Stimulated activated CD8-positive, alpha-beta memory T cell treated with anti-CD3 and anti-CD28 coated beads, Interleukin-12 subunit alpha, Interleukin-12 subunit beta, amount 100 ng/mL, for 1 hour (primary cell): ENCODE measurements around the gene DIP2B.
"Not testable (repeated sequence)": the region's sequence is repeated elsewhere in the genome, so short reads cannot be mapped to it uniquely, and the experiment has no call there.

ENCODE experiments used
- DNase-seq: peaks from one replicate; pipeline ENCODE4 v3.0.0-alpha.2; 2020; ENCODE audit warnings: low read depth

The DIP2B gene

GRCh38 chr12:50550530-50551223 lies 45.9 kb downstream of the DIP2B start:
- DNase-seq, result no peak

DNA sequence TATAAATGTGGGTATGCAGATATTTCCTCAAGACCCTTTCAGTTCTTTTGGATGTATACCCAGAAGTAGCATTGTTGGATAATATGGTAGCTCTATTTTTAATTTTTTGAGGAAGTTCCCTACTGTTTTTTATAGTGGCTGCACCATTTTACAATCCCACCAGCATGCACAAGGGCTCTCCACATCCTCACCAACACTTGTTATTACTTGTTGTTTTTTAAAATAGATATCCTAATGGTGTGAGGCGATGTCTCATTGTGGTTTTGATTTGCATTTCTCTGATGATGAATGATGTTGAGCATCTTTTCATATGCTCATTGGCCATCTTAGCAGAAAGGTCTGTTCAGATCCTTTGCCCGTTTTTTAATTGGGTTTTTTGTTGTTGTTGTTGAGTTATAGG lies 47.1 kb downstream of the DIP2B start:
- no peak for DNase-seq

- DNase-seq, result no peak
These were observed 49.9 kb downstream of the DIP2B start for GRCh38 chr12:50554651-50555050.

GRCh38 chr12:50555471-50555885 lies 50.7 kb downstream of the DIP2B start:
- DNase-seq, result no peak

DNA sequence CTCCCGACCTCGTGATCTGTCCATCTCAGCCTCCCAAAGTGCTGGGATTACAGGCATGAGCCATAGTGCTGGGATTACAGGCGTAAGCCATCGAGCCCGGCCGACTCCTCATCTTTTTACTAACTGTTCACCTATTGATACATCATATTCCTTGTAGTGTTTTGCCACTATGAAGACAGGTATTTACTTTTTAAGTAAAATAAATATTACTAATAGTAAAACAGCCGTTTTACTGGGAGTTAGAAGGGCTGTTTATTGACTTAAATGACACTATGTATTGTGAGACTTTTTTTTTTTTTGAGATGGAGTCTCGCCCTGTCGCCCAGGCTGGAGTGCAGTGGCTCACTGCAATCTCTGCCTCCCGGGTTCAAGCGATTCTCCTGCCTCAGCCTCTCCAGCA lies 51.5 kb downstream of the DIP2B start:
- DNase-seq, result no peak

DNA sequence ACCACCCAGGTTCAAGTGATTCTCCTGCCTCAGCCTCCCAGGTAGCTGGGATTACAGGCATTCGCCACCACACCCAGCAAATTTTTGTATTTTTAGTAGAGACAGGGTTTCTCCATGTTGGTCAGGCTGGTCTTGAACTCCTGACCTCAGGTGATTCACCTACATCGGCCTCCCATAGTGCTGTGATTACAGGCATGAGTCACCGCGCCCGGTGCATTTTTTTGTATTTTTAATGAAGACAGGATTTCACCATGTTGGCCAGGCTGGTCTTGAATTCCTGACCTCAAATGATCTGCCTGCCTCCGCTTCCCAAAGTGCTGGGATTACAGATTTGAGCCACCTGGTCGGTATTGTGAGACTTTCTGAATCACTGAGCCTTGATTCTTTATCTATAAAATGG lies 52.0 kb downstream of the DIP2B start:
- not testable (repeated sequence) for DNase-seq

DNA sequence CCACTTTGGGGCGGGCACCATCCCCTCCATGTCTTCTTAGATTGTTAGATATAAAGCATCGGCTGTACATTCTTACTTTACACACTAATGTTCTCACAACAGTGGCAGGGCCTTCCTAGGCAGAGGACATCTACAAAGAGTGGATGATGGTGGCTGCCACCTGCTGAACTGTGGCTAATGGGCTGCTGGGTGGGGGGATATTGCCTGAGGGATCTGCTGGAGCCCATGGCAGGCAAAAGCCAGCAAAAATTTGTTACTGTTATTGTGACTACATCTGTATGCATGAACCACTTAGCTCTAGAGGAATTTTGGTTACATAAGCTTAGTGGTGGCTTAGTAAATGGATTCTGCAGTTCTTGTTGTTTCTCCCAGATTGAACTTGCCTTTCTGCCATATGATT lies 52.6 kb downstream of the DIP2B start:
- no peak for DNase-seq

DNA sequence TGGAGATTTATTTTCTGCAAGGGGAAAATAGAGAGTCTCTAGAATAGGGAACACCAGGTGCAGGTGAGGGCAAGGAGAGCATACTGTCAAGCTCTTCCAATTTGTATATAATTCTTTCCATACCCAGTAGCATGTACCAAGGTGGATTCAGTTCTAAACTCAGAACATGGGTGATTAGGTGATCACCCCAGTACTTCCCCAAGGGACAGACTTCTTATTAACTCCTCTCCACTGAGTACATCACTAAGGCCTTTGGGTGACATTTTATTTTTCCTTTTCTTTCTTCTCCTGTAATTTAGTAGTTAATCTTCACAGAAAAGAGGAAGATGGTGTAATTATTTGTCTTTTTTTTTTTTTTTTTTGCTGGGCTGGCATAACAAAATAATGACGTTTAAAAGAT lies 54.2 kb downstream of the DIP2B start:
- DNase-seq, result no peak

DNA sequence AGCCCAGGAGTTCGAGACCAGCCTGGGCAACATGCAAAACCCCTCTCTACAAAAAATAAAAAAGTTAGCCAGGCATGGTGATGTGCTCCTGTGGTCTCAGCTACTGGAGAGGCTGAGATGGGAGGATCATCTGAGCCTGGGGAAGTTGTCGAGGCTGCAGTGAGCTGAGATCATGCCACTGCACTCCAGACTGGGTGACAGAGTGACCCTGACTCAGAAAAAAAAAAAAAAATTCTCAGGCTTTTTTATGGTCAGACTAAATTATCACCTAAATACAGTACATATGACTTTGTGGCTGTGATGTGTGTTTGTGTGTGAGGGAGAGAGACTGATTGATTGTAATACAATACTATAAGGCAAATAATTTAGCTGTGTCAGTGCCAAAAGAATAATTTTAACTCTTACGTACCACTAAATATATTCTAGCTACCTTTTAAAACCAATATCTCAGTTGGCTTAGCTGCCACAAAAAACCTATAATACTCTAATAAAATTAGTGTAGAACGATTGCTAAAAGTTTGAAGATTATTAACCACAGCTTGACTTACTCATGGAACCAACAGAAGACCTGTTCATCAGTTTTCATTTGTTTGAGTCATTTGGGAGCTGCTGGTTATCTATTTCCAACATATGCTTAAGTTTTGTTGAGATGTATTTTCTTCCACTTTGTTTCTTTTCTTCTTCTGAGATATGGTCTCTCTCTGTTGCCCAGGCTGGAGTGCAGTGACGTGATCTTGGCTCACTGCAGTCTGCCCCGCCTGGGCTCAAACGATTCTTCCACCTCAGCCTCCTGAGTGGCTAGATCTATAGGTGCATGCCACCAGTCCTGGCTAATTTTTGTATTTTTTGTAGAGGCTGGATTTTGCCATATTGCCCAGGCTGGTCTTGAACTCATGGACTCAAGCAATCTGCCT lies 58.0 kb downstream of the DIP2B start:
- DNase-seq, result no peak

DNA sequence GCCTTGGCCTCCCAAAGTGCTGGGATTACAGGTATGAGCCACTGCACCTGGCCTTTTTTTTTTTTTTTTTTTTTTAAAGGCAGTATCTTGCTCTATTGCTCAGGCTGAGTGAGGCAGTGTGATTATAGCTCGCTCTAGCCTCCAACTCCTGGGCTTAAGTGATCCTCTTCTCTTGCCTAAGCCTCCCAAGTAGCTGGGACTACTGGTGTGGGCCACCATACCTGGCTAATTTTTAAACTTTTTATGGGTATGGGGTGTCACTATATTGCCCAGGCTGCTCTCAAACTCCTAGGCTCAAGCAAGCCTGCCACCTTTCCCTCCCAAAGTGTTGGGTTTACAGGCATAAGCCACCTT lies 58.6 kb downstream of the DIP2B start:
- no peak for DNase-seq

- DNase-seq, result no peak
These were observed 59.6 kb downstream of the DIP2B start for GRCh38 chr12:50564237-50564947.

DNA sequence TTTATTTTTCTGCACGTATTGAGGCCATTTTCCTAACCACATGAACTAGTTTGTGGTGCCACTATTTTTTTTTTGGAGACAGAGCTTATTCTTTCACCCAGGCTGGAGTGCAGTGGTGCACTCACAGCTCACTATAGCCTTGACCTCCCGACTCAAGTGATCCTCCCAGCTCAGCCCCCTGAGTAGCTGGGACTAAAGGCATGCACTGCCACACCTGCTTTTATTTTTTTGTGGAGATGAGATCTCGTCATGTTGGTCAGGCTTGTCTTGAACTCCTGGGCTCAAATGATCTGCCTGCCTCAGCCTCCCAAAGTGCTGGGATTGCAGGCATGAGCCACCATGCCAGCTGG lies 60.1 kb downstream of the DIP2B start:
- no peak for DNase-seq

- DNase-seq, result no peak
These were observed 61.3 kb downstream of the DIP2B start for GRCh38 chr12:50566066-50566465.

- no peak for DNase-seq
These were observed 63.1 kb downstream of the DIP2B start for GRCh38 chr12:50567926-50568325.

- DNase-seq, result no peak
These were observed 63.7 kb downstream of the DIP2B start for GRCh38 chr12:50568338-50569091.

DNA sequence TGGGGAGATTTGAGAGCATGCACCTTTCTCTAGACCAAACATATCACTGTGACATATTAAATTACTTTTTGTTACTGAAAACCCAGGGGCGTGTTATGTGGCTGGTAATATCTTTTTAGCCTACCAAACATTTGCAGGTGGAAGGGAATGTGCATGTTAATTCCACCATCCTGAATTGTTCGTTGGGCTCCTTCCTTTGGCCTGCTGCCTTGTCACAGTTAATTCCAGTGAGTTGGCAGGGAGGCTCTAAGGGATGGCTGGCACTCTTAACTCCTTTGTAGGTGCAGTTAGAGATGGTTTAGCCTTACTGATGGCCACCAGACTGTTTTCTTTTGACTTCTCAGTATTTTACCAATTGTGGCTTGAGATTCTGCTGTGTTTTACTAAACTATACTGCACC lies 64.5 kb downstream of the DIP2B start:
- DNase-seq, result no peak

DNA sequence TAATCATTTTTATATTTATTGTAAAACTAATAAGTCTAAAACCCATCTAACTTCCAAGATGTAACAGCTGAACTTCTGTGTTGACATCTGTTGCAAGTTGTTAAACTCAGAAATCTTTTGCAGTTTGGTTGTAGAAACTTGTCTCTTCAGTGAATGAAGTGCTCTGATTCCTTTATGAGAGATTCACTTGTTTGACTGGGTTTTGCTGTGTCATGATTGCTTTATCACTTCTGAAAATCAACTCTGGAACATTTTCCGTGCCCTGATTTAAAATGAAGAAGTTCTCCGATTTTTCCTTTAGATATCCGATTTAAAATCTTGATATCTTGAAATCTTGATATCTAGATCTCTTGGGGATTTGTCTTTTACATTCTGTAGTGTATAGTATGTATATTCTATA lies 65.1 kb downstream of the DIP2B start:
- no peak for DNase-seq

DNA sequence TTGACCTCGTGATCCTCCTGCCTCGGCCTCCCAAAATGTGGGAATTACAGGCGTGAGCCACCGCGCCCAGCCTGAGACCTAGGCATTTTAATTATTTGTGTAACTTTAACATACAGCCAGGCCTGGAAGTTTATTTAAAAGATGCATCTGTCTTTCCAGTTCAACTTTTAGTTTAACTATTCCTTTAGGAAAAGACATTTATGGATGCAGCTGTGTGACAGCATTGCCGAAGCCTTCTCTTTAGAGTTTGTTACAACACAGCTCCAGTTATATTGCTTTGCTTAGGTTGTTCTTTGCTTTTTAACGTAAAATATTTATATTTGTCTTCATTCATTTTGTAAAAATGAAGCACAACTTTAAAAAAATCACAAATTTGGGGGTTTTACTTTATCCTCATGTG lies 67.0 kb downstream of the DIP2B start:
- no peak for DNase-seq

GRCh38 chr12:50572287-50572686 lies 67.5 kb downstream of the DIP2B start:
- no peak for DNase-seq

DNA sequence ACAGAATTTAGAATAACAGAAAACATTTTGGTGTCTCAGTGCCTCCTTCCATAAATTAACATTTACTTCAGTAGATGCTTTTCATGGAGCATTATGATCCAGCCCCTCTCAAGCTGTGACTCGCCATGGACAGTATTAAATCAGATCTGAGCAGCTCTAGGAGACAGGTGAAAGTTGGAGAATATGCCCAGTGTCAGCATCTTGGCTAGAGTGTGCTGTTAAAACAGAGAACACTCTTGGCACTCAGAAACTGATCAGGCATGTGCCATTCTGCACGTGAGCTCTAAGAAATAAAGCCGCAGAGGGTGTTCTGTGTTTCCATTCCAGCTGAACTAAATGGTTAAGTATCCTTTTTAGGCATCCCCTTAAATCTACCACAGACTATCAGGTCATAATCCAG lies 68.0 kb downstream of the DIP2B start:
- no peak for DNase-seq

- no peak for DNase-seq
These were observed 68.5 kb downstream of the DIP2B start for GRCh38 chr12:50573271-50573670.

DNA sequence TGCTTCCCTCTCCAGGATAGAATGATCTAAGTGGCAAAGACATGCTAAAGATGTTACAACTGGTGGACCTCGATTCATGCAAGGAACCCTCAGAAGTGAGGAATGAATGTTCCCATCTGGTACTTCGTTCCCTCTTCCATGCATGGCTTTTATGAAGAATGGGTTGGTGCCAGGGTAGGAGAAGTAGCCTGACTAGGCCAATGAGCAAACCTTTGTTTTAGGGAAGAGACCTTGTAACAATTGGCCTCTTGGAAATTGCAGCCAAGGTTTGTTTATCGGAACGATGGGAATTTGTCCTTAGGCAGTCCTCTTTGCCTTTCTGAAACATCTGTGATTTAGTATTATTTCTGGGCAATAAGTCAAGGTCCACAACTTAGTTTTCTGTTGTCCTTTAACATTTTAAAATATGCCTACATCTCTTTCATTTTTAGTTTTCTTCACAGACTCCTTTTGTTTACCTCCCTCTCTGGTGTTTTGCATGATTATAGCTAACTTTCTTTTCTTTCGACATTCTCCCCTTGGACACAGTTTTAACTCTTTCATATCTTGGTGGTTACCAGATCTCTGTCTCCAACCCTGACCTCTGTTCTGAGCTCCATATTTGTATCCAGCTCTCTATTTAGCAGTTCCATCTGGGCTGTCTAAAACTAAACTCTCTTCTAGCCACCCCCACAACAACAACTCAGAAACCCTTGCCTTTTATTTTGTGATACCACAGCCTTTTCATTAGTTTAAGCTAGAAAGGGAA lies 70.0 kb downstream of the DIP2B start:
- no peak for DNase-seq
